ENCODE data around the gene ZNF573. TPM values are rescaled to one million over a fixed set of nuclear protein-coding genes. Genes with fewer than 3 reads are reported as not detected.

Gene ZNF573
- total and polyA plus RNA-seq, 9 of the 15 experiments (the other 6 are each of a cell fraction or from before 2014, with no cell fraction given), result 1.5 to 7.9 (median 4.3) TPM

DNA sequence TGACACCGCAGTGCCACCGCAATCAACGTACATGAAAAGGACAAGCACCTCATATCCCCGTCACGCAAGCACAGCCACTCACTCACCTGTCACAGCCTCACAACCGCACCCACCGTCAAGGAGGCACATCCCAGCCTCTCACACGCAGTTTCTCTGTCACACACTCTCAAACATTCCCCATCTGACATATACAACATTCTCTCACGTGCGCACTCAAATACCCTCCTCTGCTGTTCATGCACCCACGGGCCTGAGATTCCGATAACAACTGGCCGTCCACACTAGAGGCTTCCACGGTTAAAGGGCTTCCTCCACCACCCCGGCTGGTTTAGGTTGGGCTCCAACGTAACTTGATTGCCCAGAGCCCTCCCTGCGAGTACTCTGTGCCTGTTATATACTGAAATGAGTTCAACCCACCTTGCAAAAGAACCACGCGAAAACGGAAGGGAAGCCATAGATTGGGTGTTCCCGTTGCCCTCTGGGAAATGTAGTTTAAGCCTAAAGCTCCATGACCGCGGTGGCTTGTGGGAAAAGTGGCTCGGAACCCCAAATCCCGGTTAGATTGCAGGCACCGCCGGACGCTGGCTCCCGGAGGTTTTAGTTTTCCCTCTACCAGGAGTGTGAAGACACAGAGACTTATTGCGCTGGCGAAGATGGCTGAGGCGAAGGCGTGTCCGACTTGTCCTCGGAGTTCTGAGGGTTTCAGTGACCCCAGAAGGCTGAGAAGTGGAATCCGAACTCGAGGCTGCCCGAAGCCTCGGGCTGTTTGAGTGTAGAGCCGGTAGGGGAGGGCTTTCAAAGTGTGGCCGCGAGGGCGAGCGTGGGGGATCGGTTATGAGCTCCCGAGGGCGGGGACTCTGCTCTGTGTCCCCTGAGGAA, at the start of gene ZNF573 (continued):
- TF ChIP-seq, protein P1, sequence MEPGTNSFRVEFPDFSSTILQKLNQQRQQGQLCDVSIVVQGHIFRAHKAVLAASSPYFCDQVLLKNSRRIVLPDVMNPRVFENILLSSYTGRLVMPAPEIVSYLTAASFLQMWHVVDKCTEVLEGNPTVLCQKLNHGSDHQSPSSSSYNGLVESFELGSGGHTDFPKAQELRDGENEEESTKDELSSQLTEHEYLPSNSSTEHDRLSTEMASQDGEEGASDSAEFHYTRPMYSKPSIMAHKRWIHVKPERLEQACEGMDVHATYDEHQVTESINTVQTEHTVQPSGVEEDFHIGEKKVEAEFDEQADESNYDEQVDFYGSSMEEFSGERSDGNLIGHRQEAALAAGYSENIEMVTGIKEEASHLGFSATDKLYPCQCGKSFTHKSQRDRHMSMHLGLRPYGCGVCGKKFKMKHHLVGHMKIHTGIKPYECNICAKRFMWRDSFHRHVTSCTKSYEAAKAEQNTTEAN (CRISPR knock-in tag; IDR thresholded peaks at IDR 0.05), result no peak
- peak; percentile 71 for TF ChIP-seq POLR2B (IDR thresholded peaks at IDR 0.05; ENCODE audit: low read depth, partially characterized antibody)
- peak; percentile 57 for TF ChIP-seq SPI1 (IDR thresholded peaks at IDR 0.05; ENCODE audit: borderline replicate concordance, low read depth, low read length)
- TF ChIP-seq, protein P2, sequence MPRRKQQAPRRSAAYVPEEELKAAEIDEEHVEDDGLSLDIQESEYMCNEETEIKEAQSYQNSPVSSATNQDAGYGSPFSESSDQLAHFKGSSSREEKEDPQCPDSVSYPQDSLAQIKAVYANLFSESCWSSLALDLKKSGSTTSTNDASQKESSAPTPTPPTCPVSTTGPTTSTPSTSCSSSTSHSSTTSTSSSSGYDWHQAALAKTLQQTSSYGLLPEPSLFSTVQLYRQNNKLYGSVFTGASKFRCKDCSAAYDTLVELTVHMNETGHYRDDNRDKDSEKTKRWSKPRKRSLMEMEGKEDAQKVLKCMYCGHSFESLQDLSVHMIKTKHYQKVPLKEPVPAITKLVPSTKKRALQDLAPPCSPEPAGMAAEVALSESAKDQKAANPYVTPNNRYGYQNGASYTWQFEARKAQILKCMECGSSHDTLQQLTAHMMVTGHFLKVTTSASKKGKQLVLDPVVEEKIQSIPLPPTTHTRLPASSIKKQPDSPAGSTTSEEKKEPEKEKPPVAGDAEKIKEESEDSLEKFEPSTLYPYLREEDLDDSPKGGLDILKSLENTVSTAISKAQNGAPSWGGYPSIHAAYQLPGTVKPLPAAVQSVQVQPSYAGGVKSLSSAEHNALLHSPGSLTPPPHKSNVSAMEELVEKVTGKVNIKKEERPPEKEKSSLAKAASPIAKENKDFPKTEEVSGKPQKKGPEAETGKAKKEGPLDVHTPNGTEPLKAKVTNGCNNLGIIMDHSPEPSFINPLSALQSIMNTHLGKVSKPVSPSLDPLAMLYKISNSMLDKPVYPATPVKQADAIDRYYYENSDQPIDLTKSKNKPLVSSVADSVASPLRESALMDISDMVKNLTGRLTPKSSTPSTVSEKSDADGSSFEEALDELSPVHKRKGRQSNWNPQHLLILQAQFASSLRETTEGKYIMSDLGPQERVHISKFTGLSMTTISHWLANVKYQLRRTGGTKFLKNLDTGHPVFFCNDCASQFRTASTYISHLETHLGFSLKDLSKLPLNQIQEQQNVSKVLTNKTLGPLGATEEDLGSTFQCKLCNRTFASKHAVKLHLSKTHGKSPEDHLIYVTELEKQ (CRISPR knock-in tag; IDR thresholded peaks at IDR 0.05), result no peak
- TF ChIP-seq ADNP (tag; IDR thresholded peaks at IDR 0.05), result no peak
- TF ChIP-seq, protein P3, sequence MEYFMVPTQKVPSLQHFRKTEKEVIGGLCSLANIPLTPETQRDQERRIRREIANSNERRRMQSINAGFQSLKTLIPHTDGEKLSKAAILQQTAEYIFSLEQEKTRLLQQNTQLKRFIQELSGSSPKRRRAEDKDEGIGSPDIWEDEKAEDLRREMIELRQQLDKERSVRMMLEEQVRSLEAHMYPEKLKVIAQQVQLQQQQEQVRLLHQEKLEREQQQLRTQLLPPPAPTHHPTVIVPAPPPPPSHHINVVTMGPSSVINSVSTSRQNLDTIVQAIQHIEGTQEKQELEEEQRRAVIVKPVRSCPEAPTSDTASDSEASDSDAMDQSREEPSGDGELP (CRISPR knock-in tag; IDR thresholded peaks at IDR 0.05; ENCODE audit: borderline replicate concordance), result no peak
- 0 out of 2 replicates have a peak, but pooled peaks have one; percentile 62 for TF ChIP-seq POLR2AphosphoS5 (IDR thresholded peaks at IDR 0.05; ENCODE audit: control insufficient read depth, insufficient read depth, low read depth, low read length)
- TF ChIP-seq, protein P4, sequence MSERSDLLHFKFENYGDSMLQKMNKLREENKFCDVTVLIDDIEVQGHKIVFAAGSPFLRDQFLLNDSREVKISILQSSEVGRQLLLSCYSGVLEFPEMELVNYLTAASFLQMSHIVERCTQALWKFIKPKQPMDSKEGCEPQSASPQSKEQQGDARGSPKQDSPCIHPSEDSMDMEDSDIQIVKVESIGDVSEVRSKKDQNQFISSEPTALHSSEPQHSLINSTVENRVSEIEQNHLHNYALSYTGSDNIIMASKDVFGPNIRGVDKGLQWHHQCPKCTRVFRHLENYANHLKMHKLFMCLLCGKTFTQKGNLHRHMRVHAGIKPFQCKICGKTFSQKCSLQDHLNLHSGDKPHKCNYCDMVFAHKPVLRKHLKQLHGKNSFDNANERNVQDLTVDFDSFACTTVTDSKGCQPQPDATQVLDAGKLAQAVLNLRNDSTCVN (CRISPR knock-in tag; IDR thresholded peaks at IDR 0.05), result 0 out of 2 replicates have a peak, but pooled peaks have one; percentile 8
- no peak for TF ChIP-seq ZNF778 (CRISPR knock-in tag; IDR thresholded peaks at IDR 0.05)
- TF ChIP-seq ZNF766 (CRISPR knock-in tag; conservative IDR thresholded peaks at IDR 0.05), result peak; percentile 72; the same call in 1 of the 2 replicates
- no peak for TF ChIP-seq RAD21 (CRISPR knock-in tag; conservative IDR thresholded peaks at IDR 0.05 in 1 of 2, IDR thresholded peaks at IDR 0.05 in 1 of 2)
- TF ChIP-seq HEY1 (CRISPR knock-in tag; IDR thresholded peaks at IDR 0.05; ENCODE audit: borderline replicate concordance), result no peak
- no peak for TF ChIP-seq ZNF830 (CRISPR knock-in tag; IDR thresholded peaks at IDR 0.05)
- peak; percentile 85 for TF ChIP-seq HNRNPLL (IDR thresholded peaks at IDR 0.05; ENCODE audit: low read depth, low read length, poor library complexity, severe bottlenecking)
- TF ChIP-seq, protein P5, sequence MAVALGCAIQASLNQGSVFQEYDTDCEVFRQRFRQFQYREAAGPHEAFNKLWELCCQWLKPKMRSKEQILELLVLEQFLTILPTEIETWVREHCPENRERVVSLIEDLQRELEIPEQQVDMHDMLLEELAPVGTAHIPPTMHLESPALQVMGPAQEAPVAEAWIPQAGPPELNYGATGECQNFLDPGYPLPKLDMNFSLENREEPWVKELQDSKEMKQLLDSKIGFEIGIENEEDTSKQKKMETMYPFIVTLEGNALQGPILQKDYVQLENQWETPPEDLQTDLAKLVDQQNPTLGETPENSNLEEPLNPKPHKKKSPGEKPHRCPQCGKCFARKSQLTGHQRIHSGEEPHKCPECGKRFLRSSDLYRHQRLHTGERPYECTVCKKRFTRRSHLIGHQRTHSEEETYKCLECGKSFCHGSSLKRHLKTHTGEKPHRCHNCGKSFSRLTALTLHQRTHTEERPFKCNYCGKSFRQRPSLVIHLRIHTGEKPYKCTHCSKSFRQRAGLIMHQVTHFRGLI (CRISPR knock-in tag; IDR thresholded peaks at IDR 0.05), result no peak
- TF ChIP-seq HDAC1 (IDR thresholded peaks at IDR 0.05), result peak in 1 of 2 experiments; percentile 66; a peak in 1 of 4 replicates
- TF ChIP-seq ZC3H11A (IDR thresholded peaks at IDR 0.05; ENCODE audit: low read depth, low read length), result no peak

Measured in K562 (cell line).